GM19240 (cell line): ENCODE measurements around the gene NFATC2.

Experiments
- DNase-seq: peaks from one replicate; pipeline ENCODE4 v3.0.0; 2011; ENCODE audit warnings: low spot score; ENCODE audit not compliant: insufficient read length

NFATC2 gene

GRCh38 chr20:51379601-51380341, 162.7 kb downstream of the NFATC2 start:
- no peak for DNase-seq

GRCh38 chr20:51378171-51378928, 164.2 kb downstream of the NFATC2 start:
- DNase-seq, result no peak

GRCh38 chr20:51377132-51377531, 165.4 kb downstream of the NFATC2 start:
- DNase-seq, result no peak

- no peak for DNase-seq
These were observed 166.4 kb downstream of the NFATC2 start for GRCh38 chr20:51376111-51376510.

- DNase-seq, result no peak
These were observed 167.0 kb downstream of the NFATC2 start for GRCh38 chr20:51375561-51375960.

- DNase-seq, result no peak
These were observed 167.6 kb downstream of the NFATC2 start for GRCh38 chr20:51374961-51375360.

GRCh38 chr20:51374456-51374830, 168.1 kb downstream of the NFATC2 start:
- DNase-seq, result no peak

- DNase-seq, result no peak
These were observed 168.6 kb downstream of the NFATC2 start for GRCh38 chr20:51373713-51374455.

- DNase-seq, result no peak
These were observed 169.6 kb downstream of the NFATC2 start for GRCh38 chr20:51372966-51373365.

- peak; percentile 81 for DNase-seq
These were observed 170.2 kb downstream of the NFATC2 start for GRCh38 chr20:51372176-51372803.

- DNase-seq, result no peak
These were observed 170.8 kb downstream of the NFATC2 start for GRCh38 chr20:51371720-51372119.

- no peak for DNase-seq
These were observed 173.0 kb downstream of the NFATC2 start for GRCh38 chr20:51369503-51369902.

- DNase-seq, result no peak
These were observed 173.9 kb downstream of the NFATC2 start for GRCh38 chr20:51368461-51369211.

GRCh38 chr20:51366155-51366886, 176.2 kb downstream of the NFATC2 start:
- no peak for DNase-seq

GRCh38 chr20:51365670-51366069, 176.8 kb downstream of the NFATC2 start:
- DNase-seq, result no peak

- no peak for DNase-seq
These were observed 178.7 kb downstream of the NFATC2 start for GRCh38 chr20:51363813-51364212.

GRCh38 chr20:51363378-51363777, 179.1 kb downstream of the NFATC2 start:
- DNase-seq, result peak; percentile 54

GRCh38 chr20:51362254-51362653, 180.3 kb downstream of the NFATC2 start:
- no peak for DNase-seq

- DNase-seq, result no peak
These were observed 181.3 kb downstream of the NFATC2 start for GRCh38 chr20:51361258-51361657.
